ENCODE results near the gene NTNG2.

NTNG2 gene

GRCh38 chr9:132245465-132245864 is 83.6 kb downstream of the NTNG2 start:
- TF ChIP-seq CTCF (IDR thresholded peaks at IDR 0.05; ENCODE audit: borderline replicate concordance, insufficient read depth, low read depth, low read length) = no peak

GRCh38 chr9:132247942-132248341 is 86.1 kb downstream of the NTNG2 start:
- no peak overlapping the region for H3K4me3 ChIP-seq (ENCODE audit: low read depth, low read length)
- no peak for TF ChIP-seq CTCF (IDR thresholded peaks at IDR 0.05; ENCODE audit: borderline replicate concordance, insufficient read depth, low read depth, low read length)

More at GRCh38 chr9:132245465-132245864, 83.6 kb downstream of the NTNG2 start:
- no peak overlapping the region for H3K4me3 ChIP-seq (ENCODE audit: low read depth, low read length)

- TF ChIP-seq CTCF (IDR thresholded peaks at IDR 0.05; ENCODE audit: borderline replicate concordance, insufficient read depth, low read depth, low read length) = no peak
- H3K4me3 ChIP-seq (ENCODE audit: low read depth, low read length) = no peak overlapping the region
These were observed 87.3 kb downstream of the NTNG2 start for GRCh38 chr9:132249123-132249522.

- no peak for TF ChIP-seq CTCF (IDR thresholded peaks at IDR 0.05; ENCODE audit: borderline replicate concordance, insufficient read depth, low read depth, low read length)
- no peak overlapping the region for H3K4me3 ChIP-seq (ENCODE audit: low read depth, low read length)
These were observed 87.8 kb downstream of the NTNG2 start for GRCh38 chr9:132249690-132250089.

GRCh38 chr9:132250324-132251262 is 88.7 kb downstream of the NTNG2 start:
- no peak overlapping the region for H3K4me3 ChIP-seq (ENCODE audit: low read depth, low read length)

GRCh38 chr9:132260846-132261245 is 99.0 kb downstream of the NTNG2 start:
- no peak overlapping the region for H3K4me3 ChIP-seq (ENCODE audit: low read depth, low read length)
- TF ChIP-seq CTCF (IDR thresholded peaks at IDR 0.05; ENCODE audit: borderline replicate concordance, insufficient read depth, low read depth, low read length) = no peak

More at GRCh38 chr9:132250324-132251262, 88.7 kb downstream of the NTNG2 start:
- no peak for TF ChIP-seq CTCF (IDR thresholded peaks at IDR 0.05; ENCODE audit: borderline replicate concordance, insufficient read depth, low read depth, low read length)

- H3K4me3 ChIP-seq (ENCODE audit: low read depth, low read length) = no peak overlapping the region
- no peak for TF ChIP-seq CTCF (IDR thresholded peaks at IDR 0.05; ENCODE audit: borderline replicate concordance, insufficient read depth, low read depth, low read length)
These were observed 104.2 kb downstream of the NTNG2 start for GRCh38 chr9:132266017-132266416.
